NCI-H2196 (cell line): ENCODE data around the gene KRTAP4-11.
"Not testable (repeated sequence)": the region's sequence is repeated elsewhere in the genome, so short reads cannot be mapped to it uniquely, and the experiment has no call there.

ENCODE experiments used
- DNase-seq: peaks from one replicate; lab custom pipeline; 2025; ENCODE audit not compliant: unreplicated experiment; lab: John Stamatoyannopoulos, UW

KRTAP4-11 gene

DNA sequence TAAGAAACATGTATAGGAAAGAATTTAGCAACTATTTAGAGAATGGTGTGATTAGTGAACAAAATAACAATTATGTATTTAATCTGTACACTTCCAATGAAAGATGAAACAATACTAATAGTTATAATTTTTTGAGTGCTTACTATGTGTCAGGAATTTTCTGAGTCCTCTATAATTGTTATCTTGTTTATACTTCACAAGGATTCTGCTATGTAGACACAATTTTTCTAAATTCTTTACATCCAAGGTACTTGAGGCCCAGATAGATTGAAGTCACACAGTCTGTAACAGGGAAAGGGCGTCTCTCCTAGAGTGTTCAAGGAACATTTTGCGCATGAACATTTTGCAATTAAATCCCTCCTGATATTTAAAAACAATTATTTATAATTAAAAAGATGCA lies 6.9 kb upstream of the KRTAP4-11 start:
- no peak for DNase-seq

GRCh38 chr17:41123991-41124371 lies 5.8 kb upstream of the KRTAP4-11 start, which contains the start of gene KRTAP4-12:
KRTAP4-12 (minus strand) TSS chr17:41124182; CDS start chr17:41124122, 60 bp downstream.
- not testable (repeated sequence) for DNase-seq

DNA sequence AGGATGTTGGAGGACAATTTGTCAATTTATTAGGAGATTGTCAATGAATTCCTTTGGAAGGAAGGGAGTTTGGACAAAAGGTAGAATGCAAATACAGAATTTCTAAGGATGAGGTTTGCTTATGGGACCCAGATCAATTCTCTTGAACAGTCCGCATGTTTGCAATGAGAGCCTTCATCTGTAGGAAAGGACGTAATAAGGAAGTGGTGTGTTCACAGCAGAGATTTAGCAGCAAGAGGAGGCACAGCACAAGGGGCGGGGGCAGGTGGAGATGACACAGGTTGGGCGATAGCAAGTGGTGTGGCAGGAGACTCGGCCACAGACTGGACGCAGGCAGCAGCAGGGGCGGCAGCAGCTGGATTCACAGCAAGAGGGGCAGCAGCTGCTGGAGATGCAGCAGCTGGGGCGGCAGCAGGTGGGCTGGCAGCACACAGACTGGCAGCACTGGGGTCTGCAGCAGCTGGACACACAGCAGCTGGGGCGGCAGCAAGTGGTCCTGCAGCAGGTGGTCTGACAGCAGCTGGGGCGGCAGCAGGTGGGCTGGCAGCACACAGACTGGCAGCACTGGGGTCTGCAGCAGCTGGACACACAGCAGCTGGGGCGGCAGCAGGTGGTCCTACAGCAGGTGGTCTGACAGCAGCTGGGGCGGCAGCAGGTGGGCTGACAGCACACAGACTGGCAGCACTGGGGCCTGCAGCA lies 5.3 kb upstream of the KRTAP4-11 start:
- DNase-seq = not testable (repeated sequence)

GRCh38 chr17:41121742-41122141 lies 3.6 kb upstream of the KRTAP4-11 start:
- no peak for DNase-seq

DNA sequence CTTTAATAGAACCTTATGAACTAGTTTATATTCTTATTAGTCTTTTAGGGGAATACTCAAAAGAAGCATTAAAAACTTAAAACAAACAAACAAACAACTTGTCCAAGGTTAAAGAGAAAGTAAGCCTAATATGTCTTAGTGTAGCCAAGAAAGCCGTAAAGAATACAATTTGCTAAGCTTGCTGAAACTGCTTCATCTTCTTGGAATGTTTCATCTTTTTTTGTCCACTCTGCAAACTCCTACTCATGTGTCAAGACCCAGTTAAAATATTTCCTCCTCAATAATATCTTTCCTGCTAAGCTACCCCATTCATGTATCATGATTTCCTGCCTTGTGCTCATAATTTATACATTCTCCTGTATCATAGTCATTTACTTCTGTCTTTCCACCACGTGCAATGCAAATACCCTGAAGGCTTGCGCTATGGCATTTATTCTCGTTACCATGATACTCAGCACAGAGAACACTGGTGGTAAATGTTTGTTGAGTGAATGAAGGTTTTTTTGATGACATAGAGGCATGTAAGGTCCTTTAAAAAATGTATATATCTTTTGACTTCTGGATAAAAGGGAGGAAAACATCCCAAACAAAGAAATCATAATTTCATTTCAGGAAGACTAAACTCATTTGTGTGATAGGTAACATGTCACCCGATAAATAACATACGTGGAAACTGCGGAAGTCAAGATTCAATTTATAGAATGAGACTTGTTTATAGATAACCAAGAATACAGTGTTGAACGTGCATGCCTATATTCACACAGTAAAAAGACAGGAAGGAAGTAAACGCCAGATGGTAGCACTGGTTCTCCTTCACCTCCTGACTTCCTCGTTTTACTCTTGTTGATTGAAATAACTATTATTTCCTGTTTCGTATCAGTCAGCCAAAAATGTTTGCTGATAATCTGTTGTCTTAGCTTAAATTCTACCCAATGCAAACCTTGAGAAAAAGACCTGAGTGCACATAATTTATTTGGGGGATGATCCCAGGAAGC lies 1.8 kb upstream of the KRTAP4-11 start:
- not testable (repeated sequence) for DNase-seq

GRCh38 chr17:41118721-41119120 lies 548 bp upstream of the KRTAP4-11 start:
- no peak for DNase-seq

- no peak for DNase-seq
Observed at GRCh38 chr17:41116297-41116696, 1.9 kb downstream of the KRTAP4-11 start.

GRCh38 chr17:41111151-41111885 lies 6.9 kb downstream of the KRTAP4-11 start:
- DNase-seq = no peak

DNA sequence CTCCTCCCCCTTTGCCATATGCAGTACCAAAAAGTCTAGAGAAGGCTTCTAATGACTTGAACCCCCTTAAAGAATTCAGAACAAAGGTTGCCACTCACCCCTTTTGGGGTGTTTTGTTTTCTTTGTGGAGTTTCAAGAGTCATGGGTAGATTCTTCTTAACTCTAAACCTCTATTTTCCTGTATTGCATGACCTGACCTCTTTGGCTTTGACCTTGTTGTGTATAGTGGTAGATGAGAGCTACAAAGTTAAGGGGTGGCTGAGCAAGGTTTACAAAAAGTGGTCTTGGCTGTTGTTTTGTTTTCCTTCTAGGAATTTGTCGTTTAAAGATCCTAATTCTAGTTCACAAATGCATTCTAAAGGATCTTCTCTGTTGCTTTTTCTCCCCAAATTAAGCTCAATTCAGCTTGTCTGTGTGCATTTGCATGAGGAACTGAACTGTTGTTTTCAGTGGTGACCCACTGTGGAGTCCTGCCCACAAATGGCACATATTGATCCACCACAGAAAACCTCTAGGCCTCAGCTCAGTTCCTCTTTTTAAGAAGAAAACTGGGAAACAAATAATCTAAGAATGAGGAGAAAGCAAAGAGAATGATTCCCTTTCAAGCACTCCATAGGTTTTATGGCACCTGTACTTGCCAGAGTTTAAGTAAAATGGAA lies 9.3 kb downstream of the KRTAP4-11 start:
- not testable (repeated sequence) for DNase-seq

DNA sequence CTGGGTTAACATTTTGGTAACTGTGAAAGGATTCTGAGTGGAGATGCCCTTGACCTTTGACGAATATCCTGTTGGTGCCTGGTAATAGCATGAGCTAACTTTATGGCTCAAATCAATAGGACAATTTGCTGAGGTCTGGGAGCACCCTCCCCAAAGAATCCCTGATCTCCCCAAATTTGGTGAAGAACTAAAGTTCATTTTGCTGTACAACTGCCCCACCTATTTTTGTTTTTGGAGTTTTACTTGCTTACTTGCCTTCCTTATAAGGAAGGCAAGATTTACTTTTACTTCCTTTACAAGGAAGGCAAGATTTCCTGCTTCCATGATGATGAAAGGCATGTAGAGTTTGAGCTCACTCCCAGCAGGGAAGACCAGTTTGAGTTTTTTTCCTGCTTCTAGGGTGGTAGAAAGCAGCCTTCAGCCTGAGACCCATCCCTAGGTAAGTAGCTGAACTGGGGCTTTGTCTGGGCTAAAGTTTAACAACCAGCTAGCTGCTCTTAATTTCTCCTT lies 10.2 kb downstream of the KRTAP4-11 start:
- no peak for DNase-seq

GRCh38 chr17:41105347-41105746 lies 12.8 kb downstream of the KRTAP4-11 start, which contains the start of gene KRTAP4-9:
KRTAP4-9 (plus strand) TSS chr17:41105389; CDS start chr17:41105389, 0 bp downstream.
- DNase-seq = not testable (repeated sequence)

DNA sequence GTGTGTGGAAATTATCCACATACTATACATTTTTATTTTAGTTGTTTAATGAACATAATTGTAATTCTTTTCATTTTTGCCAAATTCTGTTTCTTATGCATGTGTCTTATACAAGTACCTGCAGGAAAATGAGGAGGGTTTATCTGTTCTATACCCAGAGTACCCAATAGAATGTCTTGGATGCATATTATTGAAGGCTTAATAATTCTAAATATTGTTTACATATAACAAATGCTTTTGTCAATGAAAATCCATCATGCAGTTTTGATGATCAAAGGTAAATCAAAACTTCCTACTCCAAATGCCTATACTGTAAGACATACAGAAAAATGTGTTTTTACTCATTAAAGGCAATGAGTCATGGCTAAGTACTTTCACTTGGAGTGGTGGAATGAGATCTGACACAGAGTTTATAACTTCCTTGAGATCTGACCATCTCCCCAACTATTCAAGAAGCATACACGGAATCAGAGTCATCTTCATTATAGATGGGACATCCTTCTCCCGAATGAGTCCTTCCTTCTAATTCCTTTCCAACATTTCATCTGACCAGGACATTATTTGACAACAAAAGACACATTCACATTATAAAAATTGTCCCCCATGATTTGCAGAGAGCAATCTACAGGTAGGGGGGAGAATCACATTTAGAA lies 13.7 kb downstream of the KRTAP4-11 start:
- DNase-seq = not testable (repeated sequence)

GRCh38 chr17:41103896-41104295 lies 14.3 kb downstream of the KRTAP4-11 start:
- DNase-seq = no peak

GRCh38 chr17:41101586-41102259 lies 16.4 kb downstream of the KRTAP4-11 start, which contains the start of gene KRTAP4-16:
KRTAP4-16 (minus strand) TSS chr17:41102209; CDS start chr17:41102209, 0 bp downstream.
- no peak for DNase-seq

DNA sequence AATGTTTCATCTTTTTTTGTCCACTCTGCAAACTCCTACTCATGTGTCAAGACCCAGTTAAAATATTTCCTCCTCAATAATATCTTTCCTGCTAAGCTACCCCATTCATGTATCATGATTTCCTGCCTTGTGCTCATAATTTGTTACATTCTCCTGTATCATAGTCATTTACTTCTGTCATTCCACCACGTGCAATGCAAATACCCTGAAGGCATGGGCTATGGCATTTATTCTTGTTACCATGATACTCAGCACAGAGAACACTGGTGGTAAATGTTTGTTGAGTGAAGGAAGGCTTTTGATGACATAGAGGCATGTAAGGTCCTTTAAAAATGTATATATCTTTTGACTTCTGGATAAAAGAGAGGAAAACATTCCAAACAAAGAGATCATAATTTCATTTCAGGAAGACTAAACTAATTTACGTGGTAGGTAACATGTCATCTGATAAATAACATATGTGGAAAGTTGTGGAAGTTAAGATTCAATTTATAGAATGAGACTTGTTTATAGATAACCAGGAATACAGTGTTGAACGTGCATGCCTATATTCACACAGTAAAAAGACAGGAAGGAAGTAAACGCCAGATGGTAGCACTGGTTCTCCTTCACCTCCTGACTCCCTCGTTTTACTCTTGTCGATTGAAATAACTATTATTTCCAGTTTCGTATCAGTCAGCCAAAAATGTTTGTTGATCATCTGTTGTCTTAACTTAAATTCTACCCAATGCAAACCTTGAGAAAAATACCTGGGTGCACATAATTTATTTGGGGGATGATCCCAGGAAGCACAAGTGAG lies 18.3 kb downstream of the KRTAP4-11 start:
- DNase-seq = not testable (repeated sequence)

DNA sequence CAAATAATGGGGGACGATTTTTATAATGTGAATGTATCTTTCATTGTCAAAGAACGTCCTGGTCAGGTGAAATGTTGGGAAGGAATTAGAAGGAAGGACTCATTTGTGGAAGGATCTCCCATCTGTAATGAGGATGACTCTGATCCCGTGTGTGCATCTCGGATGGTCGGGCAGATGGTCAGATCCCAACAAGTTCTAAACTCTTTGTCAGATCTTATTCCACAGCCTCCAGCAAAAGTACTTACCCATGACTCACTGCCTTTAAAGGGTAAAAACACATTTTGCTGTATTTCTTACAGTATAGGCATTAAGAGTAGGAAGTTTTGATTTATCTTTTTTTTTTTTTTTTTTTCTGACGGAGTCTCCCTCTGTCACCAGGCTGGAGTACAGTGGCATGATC lies 19.7 kb downstream of the KRTAP4-11 start:
- no peak for DNase-seq

- no peak for DNase-seq
Observed at GRCh38 chr17:41098042-41098441, 20.1 kb downstream of the KRTAP4-11 start, which contains the start of gene KRTAP4-8. KRTAP4-8 (minus strand) TSS chr17:41098142; CDS start chr17:41098084, 58 bp downstream.

DNA sequence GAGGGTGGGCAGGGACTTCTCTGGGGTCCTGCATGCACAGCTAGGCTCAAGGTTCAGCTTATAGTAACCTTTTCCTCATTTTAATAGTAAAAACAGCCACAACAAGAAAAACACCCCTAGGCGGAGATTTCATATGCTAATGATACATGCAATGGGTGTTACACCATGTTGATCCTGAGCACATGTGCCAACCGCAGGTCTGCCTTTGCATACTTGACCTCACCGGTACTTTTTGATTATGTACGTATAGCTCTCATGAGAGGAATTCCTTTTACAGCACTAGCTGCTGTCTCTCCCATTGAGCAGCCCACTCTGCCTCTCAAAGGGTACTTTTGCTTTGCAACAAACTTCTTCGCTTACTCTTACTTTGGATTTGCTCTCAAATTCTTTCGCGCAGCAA lies 22.1 kb downstream of the KRTAP4-11 start:
- no peak for DNase-seq
